Hepatocyte (in vitro differentiated cells): ENCODE data around the gene ISX.

Experiments used
- CTCF ChIP-seq: fragments of 200-600 bp; sonication (generic); IDR thresholded peaks from 2 replicates; pipeline ENCODE4 v1.5.1; 2016; ENCODE audit warnings: antibody characterized with exemption, mild to moderate bottlenecking; ENCODE audit not compliant: poor library complexity
- EZH2 ChIP-seq: fragments of 200-600 bp; sonication (generic); IDR thresholded peaks from 2 replicates; pipeline ENCODE4 v1.6.1; 2016; ENCODE audit warnings: antibody characterized with exemption, mild to moderate bottlenecking, borderline replicate concordance

- TF ChIP-seq CTCF (no peak), EZH2 (no peak)
Measured at GRCh38 chr22:35132568-35132967, 66.6 kb downstream of the ISX start.
